Astrocyte (in vitro differentiated cells and primary cell): ENCODE results near the gene ITPRIP.

Source experiments
- CTCF ChIP-seq: IDR thresholded peaks from 2 replicates; pipeline ENCODE4 v1.5.1; 2011; ENCODE audit warnings: low read depth, mild to moderate bottlenecking, inconsistent platforms, low read length, moderate library complexity; ENCODE audit not compliant: insufficient read depth
- EZH2 ChIP-seq: IDR thresholded peaks from 2 replicates; pipeline ENCODE4 v1.6.1; 2012; ENCODE audit warnings: mild to moderate bottlenecking, low read length, inconsistent platforms; ENCODE audit not compliant: insufficient read depth

GRCh38 chr10:104328646-104328895 lies 9.7 kb downstream of the ITPRIP start:
- TF ChIP-seq CTCF (no peak), EZH2 (no peak)
